Smooth muscle cell (in vitro differentiated cells): ENCODE results near the gene RNF144A. TPM values are rescaled to one million over a fixed set of nuclear protein-coding genes. Genes with fewer than 3 reads are reported as not detected.

Source experiments
- DNase-seq: peaks from one replicate; lab custom pipeline; 2025; ENCODE audit not compliant: unreplicated experiment; lab: John Stamatoyannopoulos, UW
- H2AFZ ChIP-seq: fragments of 200-600 bp; sonication (generic); 2 replicates; pipeline ENCODE4 v1.6.0; 2016; ENCODE audit warnings: antibody characterized with exemption, low read depth, mild to moderate bottlenecking
- H3F3A ChIP-seq: fragments of 200-600 bp; sonication (generic); 2 replicates; pipeline ENCODE4 v1.6.0; 2017; ENCODE audit warnings: antibody characterized with exemption, low read depth
- H3K27ac ChIP-seq: fragments of 200-600 bp; sonication (generic); 2 replicates; pipeline ENCODE4 v1.5.1; 2016; ENCODE audit warnings: low read depth, mild to moderate bottlenecking
- H3K27me3 ChIP-seq: fragments of 200-600 bp; sonication (generic); 2 replicates; pipeline ENCODE4 v1.6.1; 2016; ENCODE audit warnings: low read depth, mild to moderate bottlenecking
- H3K36me3 ChIP-seq: fragments of 200-600 bp; sonication (generic); 2 replicates; pipeline ENCODE4 v1.5.1; 2016; ENCODE audit warnings: low read depth
- H3K4me1 ChIP-seq: fragments of 200-600 bp; sonication (generic); 2 replicates; pipeline ENCODE4 v1.5.1; 2016; ENCODE audit warnings: low read depth
- H3K4me2 ChIP-seq: fragments of 200-600 bp; sonication (generic); 2 replicates; pipeline ENCODE4 v1.6.0; 2016; ENCODE audit warnings: mild to moderate bottlenecking
- H3K4me3 ChIP-seq: fragments of 200-600 bp; sonication (generic); 2 replicates; pipeline ENCODE4 v1.5.1; 2016; ENCODE audit warnings: mild to moderate bottlenecking
- H3K79me2 ChIP-seq: fragments of 200-600 bp; sonication (generic); 2 replicates; pipeline ENCODE4 v1.6.0; 2016; ENCODE audit warnings: low read depth, mild to moderate bottlenecking
- H3K9ac ChIP-seq: fragments of 200-600 bp; sonication (generic); 2 replicates; pipeline ENCODE4 v1.6.0; 2016; ENCODE audit warnings: low read depth
- H3K9me3 ChIP-seq: fragments of 200-600 bp; sonication (generic); replicated peaks from 2 replicates; pipeline ENCODE4 v1.5.1; 2016; ENCODE audit warnings: low read depth
- H4K20me1 ChIP-seq: fragments of 200-600 bp; sonication (generic); 2 replicates; pipeline ENCODE4 v1.6.0; 2016; ENCODE audit warnings: low read depth
- WGBS: methylation state at CpG from one replicate; pipeline ENCODE4 v1.1.7; 2016; ENCODE audit warnings: low lambda C conversion rate; 5-methylcytosine and 5-hydroxymethylcytosine counted together
- polyA plus RNA-seq: library from polyadenylated mRNA; unstranded; fragments of >200 nt; fragmentation: Nextera tagmentation; extraction: Ambion mirVana; gene quantifications from 2 replicates; pipeline ENCODE4 v1.2.1, GENCODE V29; 2016
- total RNA-seq: library from RNA; depleted of rRNA; stranded (reverse); fragments of >200 nt; gene quantifications from 2 replicates; pipeline ENCODE4 v1.2.3, GENCODE V29; 2014
- TF ChIP-seq, protein P1 (sequence below): fragments of 200-600 bp; sonication (generic); IDR thresholded peaks from 2 replicates; pipeline ENCODE4 v1.5.1; 2017; ENCODE audit warnings: borderline replicate concordance, mild to moderate bottlenecking, antibody characterized with exemption; ENCODE audit not compliant: insufficient read depth, poor library complexity, severe bottlenecking

The RNF144A gene
- total and polyA plus RNA-seq, 2 experiments from 2014 or later: 10.0 to 23.3 TPM

DNA sequence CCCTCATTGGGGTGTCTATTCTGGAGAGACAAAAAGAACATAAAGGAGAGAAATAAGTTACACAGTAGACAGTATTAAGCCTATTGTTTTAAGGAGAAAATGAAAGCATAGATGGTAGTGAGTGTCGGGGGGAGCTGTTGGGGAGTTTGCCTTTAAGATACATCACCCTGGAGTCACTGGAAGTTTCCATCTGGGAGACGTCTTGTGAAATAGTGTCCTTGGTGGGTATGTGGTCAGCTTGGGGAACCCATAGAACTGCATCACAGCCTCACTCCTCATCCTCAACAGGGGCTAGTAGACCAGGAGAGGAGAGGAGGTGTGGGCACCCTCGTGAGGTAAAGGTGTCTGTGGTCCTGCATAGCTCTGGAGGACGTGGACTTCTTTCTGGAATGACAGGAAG lies 60.6 kb downstream of the RNF144A start:
- Histone ChIP-seq H3K9me3 (no peaks in the 10 kb centered on the region), H3F3A (no peaks in the 10 kb centered on the region)
- WGBS: 96% methylated on average over 4 of the region's 4 CpGs

DNA sequence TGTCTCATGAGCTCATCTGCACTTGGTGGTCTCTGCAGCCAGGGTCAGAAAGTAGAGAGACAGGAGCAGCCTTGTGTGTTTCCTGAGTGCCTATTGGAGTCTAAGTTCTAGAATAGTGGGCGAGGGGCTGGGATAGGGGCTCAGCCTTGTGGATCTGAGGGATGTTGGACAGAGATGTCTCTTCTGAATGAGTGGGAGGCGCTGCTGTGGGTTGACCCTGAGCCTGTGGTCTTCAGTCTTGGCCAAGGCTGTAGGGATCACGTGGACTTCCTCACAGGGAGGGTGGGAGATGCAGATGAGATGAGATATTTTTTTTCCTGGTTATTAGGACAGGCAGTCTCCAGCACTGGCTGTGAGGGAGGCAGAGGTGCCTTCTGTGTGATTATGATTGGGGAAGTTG lies 61.8 kb downstream of the RNF144A start:
- Histone ChIP-seq H3K4me2 (no peak overlapping the region), H3K9me3 (no peaks in the 10 kb centered on the region)
- 95% methylated on average over 3 of the region's 3 CpGs for WGBS

More for the DNA sequence above, 60.6 kb downstream of the RNF144A start:
- no peak overlapping the region for H3K4me2 ChIP-seq
- H3K9ac ChIP-seq: no peak overlapping the region
- H3K4me1 ChIP-seq: no peaks in the 10 kb centered on the region
- H3K79me2 ChIP-seq: no peaks in the 10 kb centered on the region
- no peaks in the 10 kb centered on the region for H3K36me3 ChIP-seq
- H3K4me3 ChIP-seq: no peak overlapping the region
- H2AFZ ChIP-seq: no peak overlapping the region
- H3K27ac ChIP-seq: no peak overlapping the region
- TF ChIP-seq, protein P1, sequence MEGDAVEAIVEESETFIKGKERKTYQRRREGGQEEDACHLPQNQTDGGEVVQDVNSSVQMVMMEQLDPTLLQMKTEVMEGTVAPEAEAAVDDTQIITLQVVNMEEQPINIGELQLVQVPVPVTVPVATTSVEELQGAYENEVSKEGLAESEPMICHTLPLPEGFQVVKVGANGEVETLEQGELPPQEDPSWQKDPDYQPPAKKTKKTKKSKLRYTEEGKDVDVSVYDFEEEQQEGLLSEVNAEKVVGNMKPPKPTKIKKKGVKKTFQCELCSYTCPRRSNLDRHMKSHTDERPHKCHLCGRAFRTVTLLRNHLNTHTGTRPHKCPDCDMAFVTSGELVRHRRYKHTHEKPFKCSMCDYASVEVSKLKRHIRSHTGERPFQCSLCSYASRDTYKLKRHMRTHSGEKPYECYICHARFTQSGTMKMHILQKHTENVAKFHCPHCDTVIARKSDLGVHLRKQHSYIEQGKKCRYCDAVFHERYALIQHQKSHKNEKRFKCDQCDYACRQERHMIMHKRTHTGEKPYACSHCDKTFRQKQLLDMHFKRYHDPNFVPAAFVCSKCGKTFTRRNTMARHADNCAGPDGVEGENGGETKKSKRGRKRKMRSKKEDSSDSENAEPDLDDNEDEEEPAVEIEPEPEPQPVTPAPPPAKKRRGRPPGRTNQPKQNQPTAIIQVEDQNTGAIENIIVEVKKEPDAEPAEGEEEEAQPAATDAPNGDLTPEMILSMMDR: no peak
- no peak for DNase-seq
- no peaks in the 10 kb centered on the region for H3K27me3 ChIP-seq
- peaks cover 3% of the 10 kb centered on the region for H4K20me1 ChIP-seq

DNA sequence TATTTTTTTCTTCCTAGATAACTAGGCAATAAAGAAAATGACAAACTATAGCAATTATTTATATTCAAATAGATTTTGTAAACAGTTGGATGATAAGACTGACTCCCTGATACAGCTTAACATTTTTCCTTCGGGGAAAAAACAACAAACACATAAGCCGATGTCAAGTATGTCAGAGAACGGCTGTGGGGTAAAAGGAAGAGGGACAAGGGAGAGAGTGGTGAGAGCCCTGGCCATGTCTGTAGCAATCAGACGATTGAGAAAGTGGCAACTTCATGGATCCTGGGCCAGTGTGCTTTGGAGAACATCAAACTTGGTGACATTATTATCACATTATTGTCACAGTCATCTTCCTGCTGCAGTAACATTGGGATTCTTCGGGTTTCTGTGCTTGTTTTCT lies 65.2 kb downstream of the RNF144A start:
- H3K4me3 ChIP-seq: no peak overlapping the region
- H4K20me1 ChIP-seq: peaks cover 18% of the 10 kb centered on the region
- H3K4me2 ChIP-seq: no peak overlapping the region
- DNase-seq: no peak
- no peak overlapping the region for H2AFZ ChIP-seq
- H3K9ac ChIP-seq: no peak overlapping the region
- H3K4me1 ChIP-seq: peaks cover 10% of the 10 kb centered on the region
- no peaks in the 10 kb centered on the region for H3F3A ChIP-seq
- no peaks in the 10 kb centered on the region for H3K9me3 ChIP-seq
- H3K36me3 ChIP-seq: no peaks in the 10 kb centered on the region
- no peaks in the 10 kb centered on the region for H3K27me3 ChIP-seq
- no peaks in the 10 kb centered on the region for H3K79me2 ChIP-seq
- WGBS: 57% methylated on average over 5 of the region's 5 CpGs
- TF ChIP-seq, protein P1: no peak
- H3K27ac ChIP-seq: no peak overlapping the region

More for the DNA sequence above, 61.8 kb downstream of the RNF144A start:
- H2AFZ ChIP-seq: no peak overlapping the region
- peaks cover 10% of the 10 kb centered on the region for H4K20me1 ChIP-seq
- no peaks in the 10 kb centered on the region for H3F3A ChIP-seq
- TF ChIP-seq, protein P1: no peak
- no peaks in the 10 kb centered on the region for H3K36me3 ChIP-seq
- DNase-seq: no peak
- H3K4me1 ChIP-seq: no peaks in the 10 kb centered on the region
- no peak overlapping the region for H3K27ac ChIP-seq
- H3K79me2 ChIP-seq: no peaks in the 10 kb centered on the region
- H3K4me3 ChIP-seq: no peak overlapping the region
- no peak overlapping the region for H3K9ac ChIP-seq
- H3K27me3 ChIP-seq: no peaks in the 10 kb centered on the region

DNA sequence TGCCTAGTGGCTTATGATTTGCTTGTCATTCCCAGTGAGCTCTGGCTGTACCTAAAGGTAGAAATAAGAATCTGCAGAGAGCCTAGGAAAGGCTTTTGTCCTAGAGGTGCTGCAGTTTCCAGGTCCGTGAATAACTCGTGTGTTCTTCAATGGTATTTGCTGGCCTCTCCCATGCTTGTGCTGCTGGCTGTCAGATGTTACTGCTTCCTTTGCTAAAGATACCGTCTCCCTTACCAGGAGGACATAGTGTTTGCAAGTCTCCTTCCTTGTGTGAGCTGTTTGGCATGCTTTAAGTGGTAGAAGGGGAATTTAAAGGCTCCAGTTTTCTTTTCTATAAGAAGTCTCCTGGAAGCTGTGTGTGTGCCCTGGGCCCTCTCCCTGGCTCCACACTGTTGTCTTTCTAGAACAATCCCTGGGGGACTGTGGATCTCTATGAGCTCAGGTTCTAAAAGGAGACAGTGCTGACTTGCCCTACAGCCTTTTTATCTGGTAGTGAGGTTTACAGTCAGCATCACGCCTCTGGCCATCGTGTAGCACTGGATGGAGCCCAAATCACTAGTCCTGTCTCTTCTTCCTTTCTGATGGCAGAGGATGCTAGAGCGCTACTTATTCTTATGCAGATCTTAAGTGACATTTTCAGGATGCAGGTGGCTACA lies 65.8 kb downstream of the RNF144A start:
- WGBS: 82% methylated on average over 6 of the region's 6 CpGs

More for the DNA sequence above, 65.8 kb downstream of the RNF144A start:
- no peak overlapping the region for H2AFZ ChIP-seq
- H3K79me2 ChIP-seq: no peaks in the 10 kb centered on the region
- DNase-seq: no peak
- TF ChIP-seq, protein P1: no peak
- H3K4me2 ChIP-seq: no peak overlapping the region
- no peak overlapping the region for H3K4me3 ChIP-seq
- H3K9me3 ChIP-seq: no peaks in the 10 kb centered on the region
- H3K4me1 ChIP-seq: peaks cover 10% of the 10 kb centered on the region
- H3K27me3 ChIP-seq: no peaks in the 10 kb centered on the region
- H3K9ac ChIP-seq: no peak overlapping the region
- H3K27ac ChIP-seq: no peak overlapping the region
- H3K36me3 ChIP-seq: no peaks in the 10 kb centered on the region
- H3F3A ChIP-seq: no peaks in the 10 kb centered on the region
- H4K20me1 ChIP-seq: peaks cover 18% of the 10 kb centered on the region
